ENCODE data around the gene PHACTR1.

PHACTR1 gene

GRCh38 chr6:13066050-13066449 is 349.5 kb downstream of the PHACTR1 start:
- H4K8ac ChIP-seq (ENCODE audit: low read depth, low read length), result no peak overlapping the region
- H3K36me3 ChIP-seq (replicated peaks in 1 of 2; ENCODE audit: control insufficient read depth in 2 of 2, insufficient read depth in 2 of 2, low read length in 2 of 2), result no peaks in the 10 kb centered on the region
- no peak overlapping the region for H2BK120ac ChIP-seq (ENCODE audit: low read depth, low read length)
- no peak overlapping the region for H2AK5ac ChIP-seq (ENCODE audit: low read depth, low read length)
- H3K23ac ChIP-seq (ENCODE audit: low read depth, low read length, poor library complexity), result no peak overlapping the region
- H3K18ac ChIP-seq (ENCODE audit: low read length), result no peak overlapping the region
- H3K27ac ChIP-seq (replicated peaks; ENCODE audit: low read length), result no peak overlapping the region
- no peaks in the 10 kb centered on the region for H3K27me3 ChIP-seq (ENCODE audit: control insufficient read depth in 3 of 3, insufficient read depth in 3 of 3, low read depth in 1 of 3, low read length in 3 of 3)
- no peak overlapping the region for H2BK12ac ChIP-seq (ENCODE audit: low read length)
- H4K91ac ChIP-seq (ENCODE audit: low read depth, low read length, poor library complexity), result no peak overlapping the region
- H2BK5ac ChIP-seq (ENCODE audit: low read length), result no peak overlapping the region
- no peaks in the 10 kb centered on the region for H3K9me3 ChIP-seq (replicated peaks in 1 of 2; ENCODE audit: control insufficient read depth in 2 of 2, insufficient read depth in 1 of 2, low read depth in 1 of 2, low read length in 2 of 2)
- H3K4me3 ChIP-seq (ENCODE audit: low read length in 2 of 2), result no peak overlapping the region
- peaks cover 0 to 2% of the 10 kb centered on the region in 2 donors for H3K4me1 ChIP-seq (ENCODE audit: control insufficient read depth in 2 of 2, insufficient read depth in 1 of 2, low read depth in 1 of 2, low read length in 2 of 2)
- no peak overlapping the region for H3K9ac ChIP-seq (ENCODE audit: low read depth, low read length, poor library complexity)
- H3K4me2 ChIP-seq (ENCODE audit: insufficient read depth, low read length, poor library complexity, severe bottlenecking), result no peak overlapping the region
- H2BK15ac ChIP-seq (ENCODE audit: low read length), result no peak overlapping the region
- no peak overlapping the region for H3K14ac ChIP-seq (ENCODE audit: low read length)
- H2AFZ ChIP-seq (ENCODE audit: low read length), result no peak overlapping the region
- no peaks in the 10 kb centered on the region for H3K79me1 ChIP-seq (ENCODE audit: low read depth, low read length)
- H3K4ac ChIP-seq (ENCODE audit: low read length), result no peak overlapping the region
- no CpG with 5 or more reads among the region's 4 CpGs for WGBS, 2 donors (ENCODE audit: extremely low coverage in 2 of 2, insufficient read length in 2 of 2, insufficient replicate concordance in 1 of 2)
- no peak for DNase-seq (ENCODE audit: low spot score)

- Histone ChIP-seq H3K4me2 (ENCODE audit: insufficient read depth, low read length, poor library complexity, severe bottlenecking) (no peak overlapping the region), H3K9me3 (replicated peaks in 1 of 2; ENCODE audit: control insufficient read depth in 2 of 2, insufficient read depth in 1 of 2, low read depth in 1 of 2, low read length in 2 of 2) (no peaks in the 10 kb centered on the region), H3K4ac (ENCODE audit: low read length) (no peak overlapping the region), H4K8ac (ENCODE audit: low read depth, low read length) (no peak overlapping the region), H3K14ac (ENCODE audit: low read length) (no peak overlapping the region), H3K18ac (ENCODE audit: low read length) (no peak overlapping the region), H3K36me3 (replicated peaks in 1 of 2; ENCODE audit: control insufficient read depth in 2 of 2, insufficient read depth in 2 of 2, low read length in 2 of 2) (no peaks in the 10 kb centered on the region), H2BK15ac (ENCODE audit: low read length) (no peak overlapping the region), H3K27ac (replicated peaks; ENCODE audit: low read length) (no peak overlapping the region), H3K4me3 (ENCODE audit: low read length in 2 of 2) (no peak overlapping the region), H2BK5ac (ENCODE audit: low read length) (no peak overlapping the region), H3K79me1 (ENCODE audit: low read depth, low read length) (no peaks in the 10 kb centered on the region), H4K91ac (ENCODE audit: low read depth, low read length, poor library complexity) (no peak overlapping the region), H2BK120ac (ENCODE audit: low read depth, low read length) (no peak overlapping the region), H3K9ac (ENCODE audit: low read depth, low read length, poor library complexity) (no peak overlapping the region), H2BK12ac (ENCODE audit: low read length) (no peak overlapping the region), H2AK5ac (ENCODE audit: low read depth, low read length) (no peak overlapping the region), H3K23ac (ENCODE audit: low read depth, low read length, poor library complexity) (no peak overlapping the region), H3K4me1 (ENCODE audit: control insufficient read depth in 2 of 2, insufficient read depth in 1 of 2, low read depth in 1 of 2, low read length in 2 of 2) (peaks cover 0 to 2% of the 10 kb centered on the region in 2 donors), H3K27me3 (ENCODE audit: control insufficient read depth in 3 of 3, insufficient read depth in 3 of 3, low read depth in 1 of 3, low read length in 3 of 3) (no peaks in the 10 kb centered on the region), H2AFZ (ENCODE audit: low read length) (no peak overlapping the region)
- WGBS, 2 donors (ENCODE audit: extremely low coverage in 2 of 2, insufficient read length in 2 of 2, insufficient replicate concordance in 1 of 2), result no CpG with 5 or more reads among the region's 1 CpG
- no peak for DNase-seq (ENCODE audit: low spot score)
Measured at GRCh38 chr6:13066820-13067219, 350.3 kb downstream of the PHACTR1 start.

- Histone ChIP-seq H3K14ac (ENCODE audit: low read length) (no peak overlapping the region), H2BK5ac (ENCODE audit: low read length) (no peak overlapping the region), H2BK12ac (ENCODE audit: low read length) (no peak overlapping the region), H4K91ac (ENCODE audit: low read depth, low read length, poor library complexity) (no peak overlapping the region), H3K4me1 (ENCODE audit: control insufficient read depth in 2 of 2, insufficient read depth in 1 of 2, low read depth in 1 of 2, low read length in 2 of 2) (peaks cover 0 to 2% of the 10 kb centered on the region in 2 donors), H3K4me2 (ENCODE audit: insufficient read depth, low read length, poor library complexity, severe bottlenecking) (no peak overlapping the region), H2AK5ac (ENCODE audit: low read depth, low read length) (no peak overlapping the region), H2AFZ (ENCODE audit: low read length) (no peak overlapping the region), H3K23ac (ENCODE audit: low read depth, low read length, poor library complexity) (no peak overlapping the region), H3K27me3 (ENCODE audit: control insufficient read depth in 3 of 3, insufficient read depth in 3 of 3, low read depth in 1 of 3, low read length in 3 of 3) (no peaks in the 10 kb centered on the region), H3K18ac (ENCODE audit: low read length) (no peak overlapping the region), H3K79me1 (ENCODE audit: low read depth, low read length) (no peaks in the 10 kb centered on the region), H3K9ac (ENCODE audit: low read depth, low read length, poor library complexity) (no peak overlapping the region), H2BK120ac (ENCODE audit: low read depth, low read length) (no peak overlapping the region), H3K4ac (ENCODE audit: low read length) (no peak overlapping the region), H3K27ac (replicated peaks; ENCODE audit: low read length) (no peak overlapping the region), H3K4me3 (ENCODE audit: low read length in 2 of 2) (no peak overlapping the region), H3K36me3 (replicated peaks in 1 of 2; ENCODE audit: control insufficient read depth in 2 of 2, insufficient read depth in 2 of 2, low read length in 2 of 2) (no peaks in the 10 kb centered on the region), H3K9me3 (replicated peaks in 1 of 2; ENCODE audit: control insufficient read depth in 2 of 2, insufficient read depth in 1 of 2, low read depth in 1 of 2, low read length in 2 of 2) (no peaks in the 10 kb centered on the region), H2BK15ac (ENCODE audit: low read length) (no peak overlapping the region), H4K8ac (ENCODE audit: low read depth, low read length) (no peak overlapping the region)
- no CpG with 5 or more reads among the region's 12 CpGs for WGBS, 2 donors (ENCODE audit: extremely low coverage in 2 of 2, insufficient read length in 2 of 2, insufficient replicate concordance in 1 of 2)
- DNase-seq (ENCODE audit: low spot score), result no peak
Measured at GRCh38 chr6:13068586-13069210, 352.1 kb downstream of the PHACTR1 start.

GRCh38 chr6:13071550-13072345 is 355.2 kb downstream of the PHACTR1 start:
- H2BK120ac ChIP-seq (ENCODE audit: low read depth, low read length), result no peak overlapping the region
- H2AFZ ChIP-seq (ENCODE audit: low read length), result no peak overlapping the region
- H3K27ac ChIP-seq (replicated peaks; ENCODE audit: low read length), result no peak overlapping the region
- H3K4ac ChIP-seq (ENCODE audit: low read length), result no peak overlapping the region
- no peak overlapping the region for H3K9ac ChIP-seq (ENCODE audit: low read depth, low read length, poor library complexity)
- H3K27me3 ChIP-seq (ENCODE audit: control insufficient read depth in 3 of 3, insufficient read depth in 3 of 3, low read depth in 1 of 3, low read length in 3 of 3), result no peaks in the 10 kb centered on the region
- H3K18ac ChIP-seq (ENCODE audit: low read length), result no peak overlapping the region
- no peak overlapping the region for H3K14ac ChIP-seq (ENCODE audit: low read length)
- H4K91ac ChIP-seq (ENCODE audit: low read depth, low read length, poor library complexity), result no peak overlapping the region
- H2BK12ac ChIP-seq (ENCODE audit: low read length), result no peak overlapping the region
- no peak overlapping the region for H3K4me3 ChIP-seq (ENCODE audit: low read length in 2 of 2)
- no peak overlapping the region for H3K4me2 ChIP-seq (ENCODE audit: insufficient read depth, low read length, poor library complexity, severe bottlenecking)
- H3K36me3 ChIP-seq (replicated peaks in 1 of 2; ENCODE audit: control insufficient read depth in 2 of 2, insufficient read depth in 2 of 2, low read length in 2 of 2), result no peaks in the 10 kb centered on the region
- peaks cover 0 to 9% of the 10 kb centered on the region in 2 donors for H3K4me1 ChIP-seq (ENCODE audit: control insufficient read depth in 2 of 2, insufficient read depth in 1 of 2, low read depth in 1 of 2, low read length in 2 of 2)
- H2BK5ac ChIP-seq (ENCODE audit: low read length), result no peak overlapping the region
- no CpG with 5 or more reads among the region's 6 CpGs for WGBS, 2 donors (ENCODE audit: extremely low coverage in 2 of 2, insufficient read length in 2 of 2, insufficient replicate concordance in 1 of 2)
- H2BK15ac ChIP-seq (ENCODE audit: low read length), result no peak overlapping the region
- no peak for DNase-seq (ENCODE audit: low spot score)
- no peaks in the 10 kb centered on the region for H3K79me1 ChIP-seq (ENCODE audit: low read depth, low read length)
- H2AK5ac ChIP-seq (ENCODE audit: low read depth, low read length), result no peak overlapping the region
- no peak overlapping the region for H4K8ac ChIP-seq (ENCODE audit: low read depth, low read length)
- no peak overlapping the region for H3K23ac ChIP-seq (ENCODE audit: low read depth, low read length, poor library complexity)
- H3K9me3 ChIP-seq (replicated peaks in 1 of 2; ENCODE audit: control insufficient read depth in 2 of 2, insufficient read depth in 1 of 2, low read depth in 1 of 2, low read length in 2 of 2), result no peaks in the 10 kb centered on the region
